Transverse colon (tissue), 4 donors: Measurements from ENCODE around the gene SNX5.

ENCODE experiments used
- CTCF ChIP-seq, 5 experiments: fragments of 200-600 bp in 3 of 5; fragments of 450-650 bp in 2 of 5; sonication (generic) in 3 of 5; IDR thresholded peaks; 1 replicate in 2 of 5; 2 replicates in 3 of 5; pipeline ENCODE4 v1.5.1; 2016 to 2017; ENCODE audit warnings: antibody characterized with exemption in 5 of 5, inconsistent platforms in 3 of 5, mild to moderate bottlenecking in 2 of 5, moderate library complexity in 1 of 5
- POLR2A ChIP-seq: fragments of 450-650 bp; IDR thresholded peaks from one replicate; pipeline ENCODE4 v1.6.1; 2016; ENCODE audit warnings: antibody characterized with exemption, mild to moderate bottlenecking, moderate library complexity
- POLR2AphosphoS5 ChIP-seq, 3 donors: sonication (generic); formaldehyde crosslinking; IDR thresholded peaks; one replicate each; pipeline ENCODE4 v1.6.1; 2016; ENCODE audit warnings: antibody characterized with exemption in 3 of 3

GRCh38 chr20:18018100-18018499, 49.5 kb upstream of the SNX5 start:
- no peak for TF ChIP-seq POLR2A
- no peak for TF ChIP-seq CTCF (IDR thresholded peaks at IDR 0.05)
- TF ChIP-seq POLR2AphosphoS5 (IDR thresholded peaks at IDR 0.05), result no peak
